Left lung (tissue), 10 donors: ENCODE data around the gene OR3A3. TPM values are rescaled to one million over a fixed set of nuclear protein-coding genes. Genes with fewer than 3 reads are reported as not detected.
A peak's percentile ranks its signal among the peaks of the same experiment; 100 is the strongest.
"Not testable (repeated sequence)": the region's sequence is repeated elsewhere in the genome, so short reads cannot be mapped to it uniquely, and the experiment has no call there.

Experiments used
- ATAC-seq: fragments of 200-7000 bp; cut with Tn5 transposase; one replicate; pipeline ENCODE4 v1.9.1; 2020; ENCODE audit warnings: moderate library complexity
- DNase-seq, 4 donors: peaks; one replicate each; pipeline ENCODE4 v3.0.0-alpha.2; 2013 to 2020
- H3K27ac ChIP-seq, 2 donors: fragments of 200-600 bp; sonication (generic) in 1 of 2; one replicate each; pipeline versions ENCODE4 v1.5.0 to v1.8.0; 2020 to 2021
- H3K27me3 ChIP-seq, 2 donors: fragments of 200-600 bp; sonication (generic) in 1 of 2; one replicate each; pipeline versions ENCODE4 v1.5.0 to v1.8.0; 2020 to 2021
- H3K36me3 ChIP-seq, 2 donors: fragments of 200-600 bp; sonication (generic) in 1 of 2; one replicate each; pipeline versions ENCODE4 v1.5.0 to v1.8.0; 2020 to 2021
- H3K4me1 ChIP-seq, 2 donors: fragments of 200-600 bp; one replicate each; pipeline ENCODE4 v1.8.0; 2021
- H3K4me3 ChIP-seq, 2 donors: fragments of 200-600 bp; sonication (generic) in 1 of 2; one replicate each; pipeline versions ENCODE4 v1.5.0 to v1.8.0; 2020 to 2021; ENCODE audit warnings: mild to moderate bottlenecking in 1 of 2
- H3K9me3 ChIP-seq, 2 donors: fragments of 200-600 bp; sonication (generic) in 1 of 2; one replicate each; pipeline versions ENCODE4 v1.5.0 to v1.8.0; 2020 to 2021
- CTCF ChIP-seq, 2 donors: fragments of 200-600 bp; sonication (generic) in 1 of 2; IDR thresholded peaks; one replicate each; pipeline versions ENCODE4 v1.5.0 to v1.8.0; 2021; ENCODE audit warnings: antibody characterized with exemption in 2 of 2
- intact Hi-C, 2 donors: fragments of 100-400 bp; cut with DNase I; formaldehyde crosslinking; loops; one replicate each; pipeline versions ENCODE4 v1.11.2 to v1.14.2; 2022
- polyA plus RNA-seq, 6 donors: library from polyadenylated mRNA; unstranded; fragments of 120-200 nt; gene quantifications; one replicate each; pipeline ENCODE4 v1.2.1, GENCODE V29; 2013; ENCODE audit not compliant: insufficient read length in 6 of 6
- total RNA-seq, 2 donors: library from RNA; stranded (reverse); fragmentation: NEBNext Ultra II Directional; extraction: Animal tissue kit (Norgen Biotek cat#: 25700); gene quantifications; one replicate each; pipeline ENCODE4 v1.2.1, GENCODE V29; 2021
- donor health status: DM: no; HTN: yes; CAD: no.
- donor health status: DM: no; HTN: no; CAD: no.

The OR3A3 gene
- total and polyA plus RNA-seq, 8 donors, result 0.06 to 0.09 (median 0.07) TPM; not detected in 5

GRCh38 chr17:3389791-3390190 is 21.4 kb upstream of the OR3A3 start:
- Histone ChIP-seq H3K36me3 (no peaks in the 10 kb centered on the region), H3K27me3 (peaks cover 20 to 53% of the 10 kb centered on the region in 2 donors), H3K9me3 (peaks cover 0 to 2% of the 10 kb centered on the region in 2 donors), H3K27ac (no peak overlapping the region), H3K4me1 (no peaks in the 10 kb centered on the region), H3K4me3 (no peak overlapping the region)
- ATAC-seq (no peak), DNase-seq (no peak)
- intact Hi-C loops, result no loop called here
- no peak for TF ChIP-seq CTCF (IDR thresholded peaks at IDR 0.05)

- H3K4me3 ChIP-seq, ATAC-seq, H3K9me3 ChIP-seq, H3K36me3 ChIP-seq, intact Hi-C loops, H3K4me1 ChIP-seq, H3K27me3 ChIP-seq, H3K27ac ChIP-seq: not testable (repeated sequence)
- peak in 1 of 4 donors; percentile 3 for DNase-seq
These were observed 13.4 kb upstream of the OR3A3 start for GRCh38 chr17:3397801-3398200.

- Histone ChIP-seq H3K9me3 (no peaks in the 10 kb centered on the region), H3K36me3 (no peaks in the 10 kb centered on the region), H3K4me1 (no peaks in the 10 kb centered on the region), H3K27me3 (no peaks in the 10 kb centered on the region), H3K27ac (no peak within 1 kb of the TSS), H3K4me3 (no peak within 1 kb of the TSS)
- DNase-seq, result no peak
- TF ChIP-seq CTCF (IDR thresholded peaks at IDR 0.05), result no peak
- no peak for ATAC-seq
- intact Hi-C loops, result no loop called here
These were observed 12.9 kb upstream of the OR3A3 start, which contains the start of gene OR1E1 for GRCh38 chr17:3398310-3398709. TSS of gene OR1E1 (minus strand) at chr17:3398410. CDS start at chr17:3398410, 0 bp downstream.

GRCh38 chr17:3400055-3400454 is 11.1 kb upstream of the OR3A3 start:
- Histone ChIP-seq H3K9me3 (no peaks in the 10 kb centered on the region), H3K4me1 (no peaks in the 10 kb centered on the region), H3K27ac (no peak overlapping the region), H3K27me3 (no peaks in the 10 kb centered on the region), H3K36me3 (no peaks in the 10 kb centered on the region), H3K4me3 (no peak overlapping the region)
- ATAC-seq, result no peak
- no peak for TF ChIP-seq CTCF (IDR thresholded peaks at IDR 0.05)
- intact Hi-C loops, result no loop called here
- peak in 2 of 4 donors; percentile 6 to 29 for DNase-seq

DNA sequence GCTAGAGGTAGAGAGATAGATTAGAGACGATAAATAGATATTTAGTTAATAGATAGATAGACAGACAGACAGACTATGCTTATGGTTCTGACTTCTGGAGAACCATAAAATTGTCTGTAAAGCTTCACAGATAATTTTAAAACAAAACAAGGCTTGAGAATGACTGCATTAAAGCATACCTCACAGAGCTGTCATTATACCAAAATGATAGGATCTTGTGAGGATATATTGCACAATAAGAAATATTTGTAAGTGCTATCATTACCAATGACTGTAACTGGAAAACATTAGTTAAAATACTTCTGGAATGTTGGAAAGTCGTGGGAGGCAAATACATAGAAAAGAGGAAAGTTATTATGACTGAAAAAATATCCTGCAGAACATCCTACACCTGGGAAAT is 9.4 kb upstream of the OR3A3 start:
- no peak for DNase-seq
- Histone ChIP-seq H3K27me3 (no peaks in the 10 kb centered on the region), H3K36me3 (no peaks in the 10 kb centered on the region), H3K27ac (no peak overlapping the region), H3K4me1 (no peaks in the 10 kb centered on the region), H3K4me3 (no peak overlapping the region), H3K9me3 (peaks cover 0 to 6% of the 10 kb centered on the region in 2 donors)
- no peak for ATAC-seq
- intact Hi-C loops, result no loop called here
- TF ChIP-seq CTCF (IDR thresholded peaks at IDR 0.05), result no peak

DNA sequence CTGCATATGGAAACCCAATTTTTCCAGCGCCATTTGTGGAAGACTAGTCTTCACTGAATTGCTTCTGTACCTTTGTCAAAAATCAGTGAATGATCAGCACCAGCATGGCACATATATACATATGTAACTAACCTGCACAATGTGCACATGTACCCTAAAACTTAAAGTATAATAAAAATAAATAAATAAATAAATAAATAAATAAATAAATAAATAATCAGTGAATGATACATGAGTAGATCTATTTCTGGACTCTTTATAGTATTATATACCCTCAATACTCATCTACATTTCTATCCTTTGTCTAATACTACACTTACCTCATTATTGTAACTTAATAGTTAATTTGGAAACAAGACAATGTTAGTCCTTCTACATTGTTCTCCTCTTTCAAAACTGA is 7.3 kb upstream of the OR3A3 start:
- ATAC-seq, H3K27me3 ChIP-seq, H3K4me1 ChIP-seq, H3K27ac ChIP-seq, intact Hi-C loops, DNase-seq, H3K36me3 ChIP-seq, H3K4me3 ChIP-seq: not testable (repeated sequence)
- H3K9me3 ChIP-seq, result peaks cover 0 to 20% of the 10 kb centered on the region in 2 donors

DNA sequence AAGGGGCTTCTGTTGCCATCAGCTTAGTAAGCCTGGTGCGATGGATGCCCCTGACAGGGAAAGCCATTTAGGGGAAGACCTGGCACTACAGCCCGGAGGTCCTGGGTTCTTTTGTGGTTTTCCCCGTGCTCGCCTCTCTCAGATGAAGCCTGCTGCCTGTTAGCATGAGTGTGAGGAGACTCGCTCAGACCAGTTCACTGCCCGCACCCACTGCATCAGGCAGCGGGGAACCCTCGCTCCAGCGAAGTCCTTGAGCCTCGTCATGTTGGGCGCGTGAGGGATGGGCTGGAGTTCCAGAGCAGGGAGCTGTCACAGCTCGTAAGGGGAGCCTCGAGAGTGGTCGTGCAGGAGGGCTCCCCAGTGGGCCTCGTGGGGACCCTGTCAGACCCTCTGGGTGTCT is 1.0 kb downstream of the OR3A3 start:
- ATAC-seq, intact Hi-C loops: not testable (repeated sequence)
- H3K9me3 ChIP-seq, result peaks cover 0 to 11% of the 10 kb centered on the region in 2 donors

More for the DNA sequence above, 1.0 kb downstream of the OR3A3 start:
- H3K4me3 ChIP-seq, H3K27ac ChIP-seq, H3K36me3 ChIP-seq, H3K27me3 ChIP-seq, DNase-seq, H3K4me1 ChIP-seq: not testable (repeated sequence)
